Smooth muscle cell (in vitro differentiated cells): ENCODE measurements around the gene CDH13. TPM values are rescaled to one million over a fixed set of nuclear protein-coding genes. Genes with fewer than 3 reads are reported as not detected.

Source experiments
- DNase-seq: peaks from one replicate; lab custom pipeline; 2025; ENCODE audit not compliant: unreplicated experiment; lab: John Stamatoyannopoulos, UW
- H2AFZ ChIP-seq: fragments of 200-600 bp; sonication (generic); 2 replicates; pipeline ENCODE4 v1.6.0; 2016; ENCODE audit warnings: antibody characterized with exemption, low read depth, mild to moderate bottlenecking
- H3F3A ChIP-seq: fragments of 200-600 bp; sonication (generic); 2 replicates; pipeline ENCODE4 v1.6.0; 2017; ENCODE audit warnings: antibody characterized with exemption, low read depth
- H3K27ac ChIP-seq: fragments of 200-600 bp; sonication (generic); 2 replicates; pipeline ENCODE4 v1.5.1; 2016; ENCODE audit warnings: low read depth, mild to moderate bottlenecking
- H3K27me3 ChIP-seq: fragments of 200-600 bp; sonication (generic); 2 replicates; pipeline ENCODE4 v1.6.1; 2016; ENCODE audit warnings: low read depth, mild to moderate bottlenecking
- H3K36me3 ChIP-seq: fragments of 200-600 bp; sonication (generic); 2 replicates; pipeline ENCODE4 v1.5.1; 2016; ENCODE audit warnings: low read depth
- H3K4me1 ChIP-seq: fragments of 200-600 bp; sonication (generic); 2 replicates; pipeline ENCODE4 v1.5.1; 2016; ENCODE audit warnings: low read depth
- H3K4me2 ChIP-seq: fragments of 200-600 bp; sonication (generic); 2 replicates; pipeline ENCODE4 v1.6.0; 2016; ENCODE audit warnings: mild to moderate bottlenecking
- H3K4me3 ChIP-seq: fragments of 200-600 bp; sonication (generic); 2 replicates; pipeline ENCODE4 v1.5.1; 2016; ENCODE audit warnings: mild to moderate bottlenecking
- H3K79me2 ChIP-seq: fragments of 200-600 bp; sonication (generic); 2 replicates; pipeline ENCODE4 v1.6.0; 2016; ENCODE audit warnings: low read depth, mild to moderate bottlenecking
- H3K9ac ChIP-seq: fragments of 200-600 bp; sonication (generic); 2 replicates; pipeline ENCODE4 v1.6.0; 2016; ENCODE audit warnings: low read depth
- H3K9me3 ChIP-seq: fragments of 200-600 bp; sonication (generic); replicated peaks from 2 replicates; pipeline ENCODE4 v1.5.1; 2016; ENCODE audit warnings: low read depth
- H4K20me1 ChIP-seq: fragments of 200-600 bp; sonication (generic); 2 replicates; pipeline ENCODE4 v1.6.0; 2016; ENCODE audit warnings: low read depth
- CTCF ChIP-seq: fragments of 200-600 bp; sonication (generic); IDR thresholded peaks from 2 replicates; pipeline ENCODE4 v1.5.1; 2017; ENCODE audit warnings: borderline replicate concordance, mild to moderate bottlenecking, antibody characterized with exemption; ENCODE audit not compliant: insufficient read depth, poor library complexity, severe bottlenecking
- WGBS: methylation state at CpG from one replicate; pipeline ENCODE4 v1.1.7; 2016; ENCODE audit warnings: low lambda C conversion rate; 5-methylcytosine and 5-hydroxymethylcytosine counted together
- polyA plus RNA-seq: library from polyadenylated mRNA; unstranded; fragments of >200 nt; fragmentation: Nextera tagmentation; extraction: Ambion mirVana; gene quantifications from 2 replicates; pipeline ENCODE4 v1.2.1, GENCODE V29; 2016
- total RNA-seq: library from RNA; depleted of rRNA; stranded (reverse); fragments of >200 nt; gene quantifications from 2 replicates; pipeline ENCODE4 v1.2.3, GENCODE V29; 2014

CDH13 gene
- total and polyA plus RNA-seq, 2 experiments from 2014 or later: 12.1 to 32.2 TPM

DNA sequence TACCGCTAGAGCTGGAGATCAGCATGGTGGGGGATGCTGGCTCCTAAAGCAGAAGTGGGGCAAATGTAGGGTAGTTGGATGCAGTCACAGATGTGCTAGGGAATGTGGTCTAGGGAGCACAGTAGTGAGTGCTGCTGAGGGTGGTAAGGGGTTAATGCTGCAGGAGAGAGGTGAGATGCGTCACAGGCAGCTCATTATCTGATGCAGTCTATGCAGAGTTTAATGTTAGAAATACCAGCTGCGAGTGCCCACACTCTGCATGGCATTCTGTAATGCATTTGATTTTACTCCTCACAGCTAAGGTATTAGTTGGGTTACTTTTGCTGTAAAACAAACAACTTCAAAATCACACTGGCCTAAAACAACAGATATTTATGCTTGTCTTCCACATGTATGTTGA, 689.7 kb downstream of the CDH13 start:
- 78% methylated on average over 3 of the region's 3 CpGs for WGBS
- H4K20me1 ChIP-seq: no peaks in the 10 kb centered on the region
- H3K4me1 ChIP-seq: no peaks in the 10 kb centered on the region
- no peak overlapping the region for H3K9ac ChIP-seq
- no peak overlapping the region for H3K27ac ChIP-seq
- H3K36me3 ChIP-seq: no peaks in the 10 kb centered on the region
- no peak overlapping the region for H2AFZ ChIP-seq
- H3F3A ChIP-seq: no peaks in the 10 kb centered on the region
- no peak for DNase-seq
- H3K27me3 ChIP-seq: no peaks in the 10 kb centered on the region
- no peak overlapping the region for H3K4me3 ChIP-seq
- no peak for TF ChIP-seq CTCF
- H3K79me2 ChIP-seq: no peaks in the 10 kb centered on the region
- no peaks in the 10 kb centered on the region for H3K9me3 ChIP-seq
- no peak overlapping the region for H3K4me2 ChIP-seq

DNA sequence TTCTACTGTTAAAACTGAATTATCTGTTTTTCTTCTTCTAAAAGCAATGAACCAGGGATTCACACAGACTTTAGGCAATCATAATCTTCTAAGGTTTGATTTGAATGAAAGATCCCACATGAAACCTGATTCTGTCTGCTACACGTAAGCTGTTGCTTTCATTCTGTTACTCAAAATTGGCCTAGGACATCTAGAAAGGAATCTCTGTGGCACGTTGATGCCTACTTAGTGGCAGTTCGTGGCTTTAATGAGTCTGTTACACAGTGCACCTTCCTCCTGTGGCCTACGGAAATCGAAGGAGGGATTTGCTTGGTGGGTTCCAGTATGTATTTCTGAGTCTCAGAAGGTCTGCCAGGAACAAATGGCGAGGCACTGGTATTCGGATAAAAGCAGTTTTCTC, 691.6 kb downstream of the CDH13 start:
- Histone ChIP-seq H3F3A (no peaks in the 10 kb centered on the region), H2AFZ (no peak overlapping the region), H3K79me2 (no peaks in the 10 kb centered on the region), H3K4me3 (no peak overlapping the region), H3K27ac (no peak overlapping the region), H3K9ac (no peak overlapping the region), H4K20me1 (no peaks in the 10 kb centered on the region), H3K36me3 (no peaks in the 10 kb centered on the region), H3K9me3 (no peaks in the 10 kb centered on the region), H3K4me1 (no peaks in the 10 kb centered on the region), H3K27me3 (no peaks in the 10 kb centered on the region), H3K4me2 (no peak overlapping the region)
- no peak for DNase-seq
- no peak for TF ChIP-seq CTCF
- WGBS: 86% methylated on average over 7 of the region's 7 CpGs

DNA sequence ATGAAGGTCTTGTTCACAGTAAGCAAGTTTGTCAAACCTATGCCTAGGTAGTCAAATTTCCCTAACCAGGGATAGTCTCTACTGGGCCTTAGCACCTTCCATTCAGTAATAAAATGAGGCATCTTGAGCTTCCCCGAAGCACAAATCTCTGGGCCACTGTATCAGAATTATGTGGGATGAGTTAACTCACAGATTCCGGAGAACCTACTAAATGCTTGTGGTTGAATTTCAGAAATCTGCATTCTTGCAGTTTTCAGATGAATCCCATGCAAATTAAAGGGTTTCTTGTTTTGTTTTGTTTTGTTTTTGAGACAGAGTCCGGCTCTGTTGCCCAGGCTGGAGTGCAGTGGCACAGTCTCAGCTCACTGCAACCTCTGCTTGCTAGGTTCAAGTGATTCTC, 702.2 kb downstream of the CDH13 start:
- no peak for TF ChIP-seq CTCF
- Histone ChIP-seq H3K4me3 (no peak overlapping the region), H3K79me2 (no peaks in the 10 kb centered on the region), H3K4me1 (no peaks in the 10 kb centered on the region), H3K36me3 (no peaks in the 10 kb centered on the region), H3K4me2 (no peak overlapping the region), H4K20me1 (no peaks in the 10 kb centered on the region), H3K27me3 (no peaks in the 10 kb centered on the region), H3K9ac (no peak overlapping the region), H3K9me3 (no peaks in the 10 kb centered on the region), H3K27ac (no peak overlapping the region), H3F3A (no peaks in the 10 kb centered on the region), H2AFZ (no peak overlapping the region)
- WGBS: 61% methylated on average over 3 of the region's 3 CpGs
- DNase-seq: no peak

DNA sequence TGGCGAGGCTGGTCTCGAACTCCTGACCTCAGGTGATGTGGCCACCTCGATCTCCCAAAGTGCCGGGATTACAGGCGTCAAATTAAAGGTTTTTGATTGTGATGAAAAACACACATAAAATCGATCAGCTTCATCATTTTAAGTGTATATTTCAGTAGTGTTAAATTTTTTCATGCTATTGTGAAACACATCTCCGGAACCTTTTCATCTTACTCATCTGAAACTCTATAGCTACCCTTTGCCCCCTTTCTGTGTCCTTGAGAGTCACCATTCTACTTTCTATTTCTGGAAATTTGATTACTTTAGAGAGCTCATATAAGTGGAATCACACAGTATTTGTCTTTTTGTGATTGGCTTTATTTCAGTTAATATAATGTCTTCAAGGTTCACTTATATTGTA, 702.7 kb downstream of the CDH13 start:
- Histone ChIP-seq H2AFZ (no peak overlapping the region), H3K4me2 (no peak overlapping the region), H3K4me1 (no peaks in the 10 kb centered on the region), H3F3A (no peaks in the 10 kb centered on the region), H3K4me3 (no peak overlapping the region), H3K79me2 (no peaks in the 10 kb centered on the region), H4K20me1 (no peaks in the 10 kb centered on the region), H3K27me3 (no peaks in the 10 kb centered on the region), H3K9ac (no peak overlapping the region), H3K27ac (no peak overlapping the region), H3K36me3 (no peaks in the 10 kb centered on the region), H3K9me3 (no peaks in the 10 kb centered on the region)
- WGBS: 81% methylated on average over 7 of the region's 7 CpGs
- DNase-seq: no peak
- TF ChIP-seq CTCF: no peak
